ENCODE measurements around the gene TJP1. TPM values are rescaled to one million over a fixed set of nuclear protein-coding genes. Genes with fewer than 3 reads are reported as not detected.
"Not testable (repeated sequence)": the region's sequence is repeated elsewhere in the genome, so short reads cannot be mapped to it uniquely, and the experiment has no call there.

TJP1 gene
- total RNA-seq, 1 donor from 2014 or later, result not detected

GRCh38 chr15:29730471-29730870 is 91.8 kb downstream of the TJP1 start:
- H3K9me3 Mint-ChIP-seq; H3K27ac Mint-ChIP-seq; H3K4me3 Mint-ChIP-seq (ENCODE audit: low read depth); intact Hi-C loops (cut with micrococcal nuclease); H3K27me3 Mint-ChIP-seq (ENCODE audit: low read depth); DNase-seq (ENCODE audit: low spot score); H3K36me3 Mint-ChIP-seq (ENCODE audit: low read depth); H3K4me1 Mint-ChIP-seq (ENCODE audit: low read depth): not testable (repeated sequence)

- H3K4me1 Mint-ChIP-seq (ENCODE audit: low read depth), result no peaks in the 10 kb centered on the region
- no peaks in the 10 kb centered on the region for H3K36me3 Mint-ChIP-seq (ENCODE audit: low read depth)
- peaks cover 1% of the 10 kb centered on the region for H3K9me3 Mint-ChIP-seq
- no peak overlapping the region for H3K4me3 Mint-ChIP-seq (ENCODE audit: low read depth)
- intact Hi-C loops (cut with micrococcal nuclease), result no loop called here
- no peaks in the 10 kb centered on the region for H3K27me3 Mint-ChIP-seq (ENCODE audit: low read depth)
- H3K27ac Mint-ChIP-seq, result no peak overlapping the region
- DNase-seq (ENCODE audit: low spot score), result no peak
Observed at GRCh38 chr15:29728418-29728817, 93.8 kb downstream of the TJP1 start.

- H3K27me3 Mint-ChIP-seq (ENCODE audit: low read depth), result no peaks in the 10 kb centered on the region
- DNase-seq (ENCODE audit: low spot score), result no peak
- H3K27ac Mint-ChIP-seq, result no peak overlapping the region
- no peak overlapping the region for H3K4me3 Mint-ChIP-seq (ENCODE audit: low read depth)
- H3K4me1 Mint-ChIP-seq (ENCODE audit: low read depth), result no peaks in the 10 kb centered on the region
- H3K36me3 Mint-ChIP-seq (ENCODE audit: low read depth), result no peaks in the 10 kb centered on the region
- intact Hi-C loops (cut with micrococcal nuclease), result no loop called here
- H3K9me3 Mint-ChIP-seq, result peaks cover 7% of the 10 kb centered on the region
Observed at GRCh38 chr15:29727871-29728270, 94.4 kb downstream of the TJP1 start.

GRCh38 chr15:29726553-29726952 is 95.7 kb downstream of the TJP1 start:
- Mint-ChIP-seq H3K36me3 (ENCODE audit: low read depth) (no peaks in the 10 kb centered on the region), H3K4me1 (ENCODE audit: low read depth) (no peaks in the 10 kb centered on the region), H3K27me3 (ENCODE audit: low read depth) (no peaks in the 10 kb centered on the region), H3K27ac (no peak overlapping the region), H3K9me3 (peaks cover 20% of the 10 kb centered on the region), H3K4me3 (ENCODE audit: low read depth) (no peak overlapping the region)
- DNase-seq (ENCODE audit: low spot score), result no peak
- intact Hi-C loops (cut with micrococcal nuclease), result no loop called here

- no peaks in the 10 kb centered on the region for H3K27me3 Mint-ChIP-seq (ENCODE audit: low read depth)
- intact Hi-C loops (cut with micrococcal nuclease), result no loop called here
- H3K9me3 Mint-ChIP-seq, result peaks cover 31% of the 10 kb centered on the region
- DNase-seq (ENCODE audit: low spot score), result no peak
- no peaks in the 10 kb centered on the region for H3K4me1 Mint-ChIP-seq (ENCODE audit: low read depth)
- H3K36me3 Mint-ChIP-seq (ENCODE audit: low read depth), result no peaks in the 10 kb centered on the region
- no peak overlapping the region for H3K27ac Mint-ChIP-seq
- no peak overlapping the region for H3K4me3 Mint-ChIP-seq (ENCODE audit: low read depth)
Observed at GRCh38 chr15:29724026-29724425, 98.2 kb downstream of the TJP1 start.

- no peak overlapping the region for H3K4me3 Mint-ChIP-seq (ENCODE audit: low read depth)
- intact Hi-C loops (cut with micrococcal nuclease), result no loop called here
- no peaks in the 10 kb centered on the region for H3K36me3 Mint-ChIP-seq (ENCODE audit: low read depth)
- H3K27me3 Mint-ChIP-seq (ENCODE audit: low read depth), result no peaks in the 10 kb centered on the region
- H3K27ac Mint-ChIP-seq, result no peak overlapping the region
- no peaks in the 10 kb centered on the region for H3K9me3 Mint-ChIP-seq
- no peaks in the 10 kb centered on the region for H3K4me1 Mint-ChIP-seq (ENCODE audit: low read depth)
- no peak for DNase-seq (ENCODE audit: low spot score)
Observed at GRCh38 chr15:29713784-29714183, 108.5 kb downstream of the TJP1 start.

- intact Hi-C loops (cut with micrococcal nuclease), result no loop called here
- DNase-seq (ENCODE audit: low spot score), result no peak
- Mint-ChIP-seq H3K27ac (no peak overlapping the region), H3K27me3 (ENCODE audit: low read depth) (no peaks in the 10 kb centered on the region), H3K4me3 (ENCODE audit: low read depth) (no peak overlapping the region), H3K4me1 (ENCODE audit: low read depth) (no peaks in the 10 kb centered on the region), H3K36me3 (ENCODE audit: low read depth) (no peaks in the 10 kb centered on the region), H3K9me3 (no peaks in the 10 kb centered on the region)
Observed at GRCh38 chr15:29712149-29712885, 110.0 kb downstream of the TJP1 start.

- no peak overlapping the region for H3K27ac Mint-ChIP-seq
- no peaks in the 10 kb centered on the region for H3K9me3 Mint-ChIP-seq
- no peaks in the 10 kb centered on the region for H3K27me3 Mint-ChIP-seq (ENCODE audit: low read depth)
- no peaks in the 10 kb centered on the region for H3K36me3 Mint-ChIP-seq (ENCODE audit: low read depth)
- intact Hi-C loops (cut with micrococcal nuclease), result no loop called here
- DNase-seq (ENCODE audit: low spot score), result no peak
- H3K4me3 Mint-ChIP-seq (ENCODE audit: low read depth), result no peak overlapping the region
- no peaks in the 10 kb centered on the region for H3K4me1 Mint-ChIP-seq (ENCODE audit: low read depth)
Observed at GRCh38 chr15:29711531-29711930, 110.7 kb downstream of the TJP1 start.

GRCh38 chr15:29708519-29708918 is 113.7 kb downstream of the TJP1 start:
- H3K27ac Mint-ChIP-seq, result no peak overlapping the region

GRCh38 chr15:29704950-29705597 is 117.2 kb downstream of the TJP1 start:
- no peak overlapping the region for H3K4me3 Mint-ChIP-seq (ENCODE audit: low read depth)
- H3K9me3 Mint-ChIP-seq, result no peaks in the 10 kb centered on the region
- no peaks in the 10 kb centered on the region for H3K27me3 Mint-ChIP-seq (ENCODE audit: low read depth)
- DNase-seq (ENCODE audit: low spot score), result no peak
- intact Hi-C loops (cut with micrococcal nuclease), result no loop called here
- no peaks in the 10 kb centered on the region for H3K36me3 Mint-ChIP-seq (ENCODE audit: low read depth)
- H3K4me1 Mint-ChIP-seq (ENCODE audit: low read depth), result no peaks in the 10 kb centered on the region
- no peak overlapping the region for H3K27ac Mint-ChIP-seq

More at GRCh38 chr15:29708519-29708918, 113.7 kb downstream of the TJP1 start:
- Mint-ChIP-seq H3K36me3 (ENCODE audit: low read depth) (no peaks in the 10 kb centered on the region), H3K4me3 (ENCODE audit: low read depth) (no peak overlapping the region), H3K27me3 (ENCODE audit: low read depth) (no peaks in the 10 kb centered on the region), H3K9me3 (no peaks in the 10 kb centered on the region), H3K4me1 (ENCODE audit: low read depth) (no peaks in the 10 kb centered on the region)
- DNase-seq (ENCODE audit: low spot score), result no peak
- intact Hi-C loops (cut with micrococcal nuclease), result no loop called here

- Mint-ChIP-seq H3K9me3 (no peaks in the 10 kb centered on the region), H3K4me3 (ENCODE audit: low read depth) (no peak overlapping the region), H3K27ac (no peak overlapping the region), H3K36me3 (ENCODE audit: low read depth) (no peaks in the 10 kb centered on the region), H3K27me3 (ENCODE audit: low read depth) (no peaks in the 10 kb centered on the region), H3K4me1 (ENCODE audit: low read depth) (no peaks in the 10 kb centered on the region)
- no peak for DNase-seq (ENCODE audit: low spot score)
- intact Hi-C loops (cut with micrococcal nuclease), result no loop called here
Observed at GRCh38 chr15:29701151-29701550, 121.1 kb downstream of the TJP1 start.

- no peak for DNase-seq (ENCODE audit: low spot score)
- H3K36me3 Mint-ChIP-seq (ENCODE audit: low read depth), result no peaks in the 10 kb centered on the region
- H3K4me3 Mint-ChIP-seq (ENCODE audit: low read depth), result no peak overlapping the region
- no peaks in the 10 kb centered on the region for H3K27me3 Mint-ChIP-seq (ENCODE audit: low read depth)
- no peaks in the 10 kb centered on the region for H3K9me3 Mint-ChIP-seq
- H3K4me1 Mint-ChIP-seq (ENCODE audit: low read depth), result no peaks in the 10 kb centered on the region
- no peak overlapping the region for H3K27ac Mint-ChIP-seq
- intact Hi-C loops (cut with micrococcal nuclease), result no loop called here
Observed at GRCh38 chr15:29700296-29700695, 122.0 kb downstream of the TJP1 start.

- no peak overlapping the region for H3K4me3 Mint-ChIP-seq (ENCODE audit: low read depth)
- no peaks in the 10 kb centered on the region for H3K36me3 Mint-ChIP-seq (ENCODE audit: low read depth)
- no peaks in the 10 kb centered on the region for H3K9me3 Mint-ChIP-seq
- no peaks in the 10 kb centered on the region for H3K27me3 Mint-ChIP-seq (ENCODE audit: low read depth)
- intact Hi-C loops (cut with micrococcal nuclease), result no loop called here
- no peaks in the 10 kb centered on the region for H3K4me1 Mint-ChIP-seq (ENCODE audit: low read depth)
- no peak for DNase-seq (ENCODE audit: low spot score)
- H3K27ac Mint-ChIP-seq, result no peak overlapping the region
Observed at GRCh38 chr15:29699791-29700190, 122.5 kb downstream of the TJP1 start.

Data from activated T-helper 2 cell treated with anti-CD3 and anti-CD28 coated beads, Interferon-gamma antibody, Interleukin-2, Interleukin-4, amounts not matched to agents 10 μg/mL and 5 μg/mL and 100 μg/mL, durations not matched to agents 14 hours and 24 hours and 36 hours (primary cell).